ENCODE data around the gene RBM44.

- TF ChIP-seq CTCF (IDR thresholded peaks at IDR 0.05): no peak
- no peak for TF ChIP-seq POLR2A (IDR thresholded peaks at IDR 0.05)
Observed at GRCh38 chr2:237759176-237759575, 39.4 kb upstream of the RBM44 start.
